NCI-H1436 treated with DMSO at 0.1 percent for 48 hours (cell line): Measurements from ENCODE around the gene STAT6.

Source experiments
- DNase-seq: peaks from one replicate; lab custom pipeline; 2025; lab: John Stamatoyannopoulos, UW

The STAT6 gene

GRCh38 chr12:57146092-57146491, 34.9 kb upstream of the STAT6 start:
- DNase-seq = no peak

- no peak for DNase-seq
Observed at GRCh38 chr12:57145460-57146059, 34.4 kb upstream of the STAT6 start.

GRCh38 chr12:57143454-57143853, 32.3 kb upstream of the STAT6 start:
- no peak for DNase-seq

GRCh38 chr12:57142727-57143126, 31.6 kb upstream of the STAT6 start:
- DNase-seq = no peak

GRCh38 chr12:57142121-57142520, 31.0 kb upstream of the STAT6 start:
- no peak for DNase-seq

GRCh38 chr12:57141249-57141648, 30.1 kb upstream of the STAT6 start:
- DNase-seq = no peak

- DNase-seq = no peak
Observed at GRCh38 chr12:57139796-57140649, 28.9 kb upstream of the STAT6 start.

GRCh38 chr12:57138526-57139272, 27.5 kb upstream of the STAT6 start:
- no peak for DNase-seq

- no peak for DNase-seq
Observed at GRCh38 chr12:57135527-57136326, 24.6 kb upstream of the STAT6 start.

- DNase-seq = no peak
Observed at GRCh38 chr12:57134949-57135348, 23.8 kb upstream of the STAT6 start.

GRCh38 chr12:57133916-57134315, 22.8 kb upstream of the STAT6 start:
- no peak for DNase-seq

- no peak for DNase-seq
Observed at GRCh38 chr12:57133013-57133569, 21.9 kb upstream of the STAT6 start.

GRCh38 chr12:57131896-57132744, 21.0 kb upstream of the STAT6 start:
- DNase-seq = no peak

- no peak for DNase-seq
Observed at GRCh38 chr12:57130941-57131340, 19.8 kb upstream of the STAT6 start.

- no peak for DNase-seq
Observed at GRCh38 chr12:57129889-57130288, 18.7 kb upstream of the STAT6 start.

- DNase-seq = no peak
Observed at GRCh38 chr12:57129321-57129842, 18.2 kb upstream of the STAT6 start.

GRCh38 chr12:57128519-57129247, 17.5 kb upstream of the STAT6 start:
- no peak for DNase-seq

- peak; percentile 33 for DNase-seq
Observed at GRCh38 chr12:57127726-57128518, 16.8 kb upstream of the STAT6 start, which contains the start of gene LRP1. Gene LRP1, plus strand, starts transcription at chr12:57128483. Its CDS starts 482 bp downstream, at chr12:57128965.
